HL-60/S4 treated with phorbol 12-myristate 13-acetate at 8.2 ng/mL for 4 days and 3 days (cell line): ENCODE measurements around the gene ERG.

ENCODE experiments used
- in situ Hi-C: fragments of 300-500 bp; cut with MboI; formaldehyde crosslinking; loops from 2 replicates; pipeline ENCODE4 v1.15.0; 2022; ENCODE audit warnings: low sequenced_read_pairs

Gene ERG

GRCh38 chr21:38363693-38364092 lies 134.6 kb downstream of the ERG start:
- in situ Hi-C loops = loop anchor here (25.0 kb wide), 1 partner anchor 651 kb away; no protein-coding TSS in a partner anchor

GRCh38 chr21:38361324-38361723 lies 137.0 kb downstream of the ERG start:
- in situ Hi-C loops = loop anchor here (25.0 kb wide), 1 partner anchor 649 kb away; no protein-coding TSS in a partner anchor

GRCh38 chr21:38359835-38360234 lies 138.4 kb downstream of the ERG start:
- in situ Hi-C loops = loop anchor here (10.0 to 25.0 kb wide), 2 partner anchors 195 to 648 kb away; no protein-coding TSS in a partner anchor

GRCh38 chr21:38359090-38359489 lies 139.2 kb downstream of the ERG start:
- in situ Hi-C loops = loop anchor here (10.0 to 25.0 kb wide), 2 partner anchors 194 to 647 kb away; no protein-coding TSS in a partner anchor

GRCh38 chr21:38358666-38359065 lies 139.6 kb downstream of the ERG start:
- in situ Hi-C loops = loop anchor here (10.0 to 25.0 kb wide), 2 partner anchors 194 to 646 kb away; no protein-coding TSS in a partner anchor

DNA sequence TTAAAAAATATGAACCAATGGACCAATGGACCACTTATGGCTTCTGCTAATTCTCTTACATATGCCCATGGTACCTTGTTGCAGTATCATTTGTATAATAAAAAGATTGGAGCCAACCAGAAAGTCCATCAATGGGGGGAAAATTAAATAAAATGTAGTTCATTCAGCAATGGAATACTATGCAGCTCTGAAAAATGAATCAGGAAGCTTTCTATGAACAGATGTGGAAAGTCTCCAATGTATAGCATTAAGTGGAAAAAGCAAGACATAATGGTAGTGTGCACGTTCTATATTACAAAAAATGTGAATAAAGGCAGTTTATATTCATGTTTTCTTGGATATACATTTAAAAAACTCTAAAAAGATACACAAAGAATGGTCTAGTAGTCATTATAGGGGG lies 140.2 kb downstream of the ERG start:
- in situ Hi-C loops = loop anchor here (10.0 to 25.0 kb wide), 2 partner anchors 193 to 646 kb away; no protein-coding TSS in a partner anchor

- in situ Hi-C loops = loop anchor here (10.0 to 25.0 kb wide), 2 partner anchors 192 to 645 kb away; no protein-coding TSS in a partner anchor
Observed at GRCh38 chr21:38356883-38357625, 141.2 kb downstream of the ERG start.

GRCh38 chr21:38355992-38356781 lies 142.1 kb downstream of the ERG start:
- in situ Hi-C loops = loop anchor here (10.0 to 25.0 kb wide), 2 partner anchors 191 to 644 kb away; no protein-coding TSS in a partner anchor

GRCh38 chr21:38355353-38355752 lies 142.9 kb downstream of the ERG start:
- in situ Hi-C loops = loop anchor here (10.0 to 25.0 kb wide), 2 partner anchors 191 to 643 kb away; no protein-coding TSS in a partner anchor

- in situ Hi-C loops = loop anchor here (10.0 to 25.0 kb wide), 2 partner anchors 190 to 642 kb away; no protein-coding TSS in a partner anchor
Observed at GRCh38 chr21:38354746-38355145, 143.5 kb downstream of the ERG start.

- in situ Hi-C loops = loop anchor here (10.0 to 25.0 kb wide), 2 partner anchors 189 to 642 kb away; no protein-coding TSS in a partner anchor
Observed at GRCh38 chr21:38354231-38354630, 144.0 kb downstream of the ERG start.

GRCh38 chr21:38352536-38353219 lies 145.6 kb downstream of the ERG start:
- in situ Hi-C loops = loop anchor here (10.0 to 25.0 kb wide), 2 partner anchors 188 to 640 kb away; no protein-coding TSS in a partner anchor

GRCh38 chr21:38351961-38352521 lies 146.2 kb downstream of the ERG start:
- in situ Hi-C loops = loop anchor here (10.0 to 25.0 kb wide), 2 partner anchors 187 to 640 kb away; no protein-coding TSS in a partner anchor

GRCh38 chr21:38351176-38351959 lies 146.9 kb downstream of the ERG start:
- in situ Hi-C loops = loop anchor here (10.0 to 25.0 kb wide), 2 partner anchors 187 to 639 kb away; no protein-coding TSS in a partner anchor

DNA sequence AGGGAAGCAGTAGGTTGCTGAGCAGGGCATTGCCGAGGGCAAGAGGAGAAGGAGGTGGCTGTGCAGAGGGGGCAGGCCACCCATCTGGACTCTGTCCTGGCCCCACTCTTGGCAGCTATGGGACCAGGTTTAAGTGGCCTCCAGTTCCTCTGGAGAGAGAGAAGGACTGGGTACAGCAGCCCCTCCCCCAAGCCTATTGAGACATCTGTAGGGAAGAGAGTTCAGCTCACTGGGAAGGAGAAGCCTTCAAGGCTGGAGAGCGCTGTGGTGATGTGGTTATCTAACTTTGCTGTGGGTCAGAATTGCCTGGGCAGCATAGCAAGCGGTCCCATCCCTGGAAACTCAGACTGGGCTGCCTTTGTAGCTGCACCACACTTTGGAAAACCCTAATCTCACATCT lies 147.6 kb downstream of the ERG start:
- in situ Hi-C loops = loop anchor here (10.0 to 25.0 kb wide), 2 partner anchors 186 to 638 kb away; no protein-coding TSS in a partner anchor

DNA sequence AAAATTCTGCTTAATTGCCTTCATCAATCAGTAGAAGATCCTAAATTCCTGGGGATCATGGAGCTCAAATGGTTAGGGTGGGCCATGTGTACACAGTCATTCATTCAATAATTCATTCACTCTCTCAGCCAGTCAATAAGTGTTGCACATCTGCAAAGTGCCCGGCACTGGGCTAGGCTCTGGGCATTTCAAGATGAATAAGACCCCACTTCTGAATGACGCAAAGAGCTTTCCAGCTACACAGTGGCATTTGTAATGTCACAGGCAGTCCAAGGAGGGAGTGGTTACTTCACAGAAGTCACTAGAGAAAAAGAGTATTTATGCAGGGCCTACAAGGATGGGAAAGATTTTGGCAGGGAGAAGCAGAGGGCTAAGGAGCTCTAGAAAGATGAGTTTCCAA lies 148.3 kb downstream of the ERG start:
- in situ Hi-C loops = loop anchor here (10.0 to 25.0 kb wide), 3 partner anchors 145 to 638 kb away; no protein-coding TSS in a partner anchor

DNA sequence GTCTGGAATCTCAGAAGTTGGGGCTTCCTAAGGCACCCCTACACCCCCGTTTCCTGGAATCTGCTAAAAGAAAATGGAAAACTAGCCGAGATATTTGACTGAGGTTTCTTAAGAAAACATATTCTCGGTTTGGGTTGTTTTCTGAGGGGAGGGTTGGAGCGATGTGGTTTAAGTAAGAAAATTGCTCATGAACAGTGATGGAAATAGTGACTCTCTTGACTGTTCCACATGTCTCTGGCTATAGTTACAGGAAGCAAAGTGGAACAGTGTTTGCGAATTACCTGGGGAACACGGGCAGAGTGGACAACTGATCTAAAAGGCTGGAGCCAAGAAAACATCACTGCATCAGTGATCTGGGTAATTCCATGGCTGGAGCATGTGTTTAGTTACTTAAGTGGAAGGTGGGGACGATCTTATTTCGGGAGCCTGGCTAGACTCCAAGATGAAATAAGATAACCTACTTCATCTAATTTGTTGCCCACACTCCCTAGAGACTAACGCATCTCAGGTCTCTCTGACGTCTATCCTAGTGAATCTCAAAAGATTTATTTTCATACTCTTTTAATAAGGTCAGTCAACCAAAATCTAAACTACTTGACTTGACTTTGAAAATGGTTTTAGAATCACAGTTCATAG lies 149.0 kb downstream of the ERG start:
- in situ Hi-C loops = loop anchor here (10.0 kb wide), 1 partner anchor 144 kb away; no protein-coding TSS in a partner anchor

DNA sequence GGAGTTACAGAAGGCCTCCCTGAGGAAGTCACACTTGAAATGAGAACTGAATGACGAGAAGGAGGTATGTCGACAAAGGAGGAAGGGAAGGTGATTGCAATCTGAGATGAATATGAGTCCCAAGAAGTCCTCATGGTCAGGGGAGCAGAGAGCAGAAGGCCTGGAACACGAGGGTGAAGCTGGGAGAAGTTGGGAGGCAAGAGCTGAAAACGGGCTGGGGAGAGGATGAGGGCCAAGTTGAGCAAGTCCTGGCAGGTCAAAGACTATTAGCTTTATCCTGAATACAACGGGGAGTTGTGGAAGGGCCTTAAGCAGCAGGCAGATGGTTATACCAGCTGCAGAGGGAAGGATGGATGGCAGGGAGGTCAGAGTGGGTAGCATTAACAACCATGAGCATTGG lies 152.0 kb downstream of the ERG start:
- in situ Hi-C loops = loop anchor here (10.0 kb wide), 1 partner anchor 141 kb away; no protein-coding TSS in a partner anchor
